Peyer's patch (tissue), 4 donors: ENCODE measurements around the gene THBS3. TPM values are rescaled to one million over a fixed set of nuclear protein-coding genes. Genes with fewer than 3 reads are reported as not detected.
"Not testable (repeated sequence)": the region's sequence is repeated elsewhere in the genome, so short reads cannot be mapped to it uniquely, and the experiment has no call there.

Source experiments
- DNase-seq, 3 donors: peaks; one replicate each; pipeline ENCODE4 v3.0.0-alpha.2; 2017 to 2019
- H3K27ac ChIP-seq, 4 donors: fragments of 200-600 bp; sonication (generic); one replicate each; pipeline ENCODE4 v1.5.1; 2016 to 2019
- H3K27me3 ChIP-seq, 2 donors: fragments of 200-600 bp; sonication (generic); one replicate each; pipeline ENCODE4 v1.5.1; 2019
- H3K36me3 ChIP-seq, 3 donors: fragments of 200-600 bp; sonication (generic); one replicate each; pipeline ENCODE4 v1.5.1; 2016 to 2019
- H3K4me1 ChIP-seq, 4 donors: fragments of 200-600 bp; sonication (generic); one replicate each; pipeline ENCODE4 v1.5.1; 2016 to 2019
- H3K4me3 ChIP-seq, 4 donors: fragments of 200-600 bp; sonication (generic); 1 replicate in 3 of 4; 2 replicates in 1 of 4; pipeline ENCODE4 v1.5.1; 2016 to 2019; ENCODE audit warnings: mild to moderate bottlenecking in 1 of 4
- H3K9me3 ChIP-seq, 4 donors: fragments of 200-600 bp; sonication (generic); one replicate each; pipeline ENCODE4 v1.5.1; 2016 to 2019; ENCODE audit warnings: mild to moderate bottlenecking in 1 of 4
- POLR2A ChIP-seq, 2 donors: fragments of 450-650 bp; IDR thresholded peaks; one replicate each; pipeline ENCODE4 v1.5.1; 2017; ENCODE audit warnings: antibody characterized with exemption in 2 of 2, mild to moderate bottlenecking in 2 of 2, moderate library complexity in 2 of 2
- small RNA-seq, 2 donors: library from RNA; depleted of rRNA; stranded (forward); fragments of <200 nt; gene quantifications; one replicate each; pipeline ENCODE3, GENCODE V24; 2016
- total RNA-seq, 4 donors: library from RNA; depleted of rRNA; stranded (reverse); fragments of >200 nt; gene quantifications; one replicate each; pipeline ENCODE4 v1.1.0, GENCODE V29; 2016
- TF ChIP-seq, protein P1 (sequence below), 6 experiments: fragments of 450-650 bp in 4 of 6; fragments of 200-600 bp in 2 of 6; sonication (generic) in 1 of 6; IDR thresholded peaks; one replicate each; pipeline ENCODE4 v1.5.1; 2017 to 2019; ENCODE audit warnings: antibody characterized with exemption in 6 of 6, mild to moderate bottlenecking in 3 of 6, moderate library complexity in 1 of 6

Gene THBS3
- total RNA-seq, 4 donors from 2014 or later, result 15.9 to 58.6 (median 46.5) TPM

GRCh38 chr1:155158991-155159390, 48.7 kb downstream of the THBS3 start:
- TF ChIP-seq, protein P1, sequence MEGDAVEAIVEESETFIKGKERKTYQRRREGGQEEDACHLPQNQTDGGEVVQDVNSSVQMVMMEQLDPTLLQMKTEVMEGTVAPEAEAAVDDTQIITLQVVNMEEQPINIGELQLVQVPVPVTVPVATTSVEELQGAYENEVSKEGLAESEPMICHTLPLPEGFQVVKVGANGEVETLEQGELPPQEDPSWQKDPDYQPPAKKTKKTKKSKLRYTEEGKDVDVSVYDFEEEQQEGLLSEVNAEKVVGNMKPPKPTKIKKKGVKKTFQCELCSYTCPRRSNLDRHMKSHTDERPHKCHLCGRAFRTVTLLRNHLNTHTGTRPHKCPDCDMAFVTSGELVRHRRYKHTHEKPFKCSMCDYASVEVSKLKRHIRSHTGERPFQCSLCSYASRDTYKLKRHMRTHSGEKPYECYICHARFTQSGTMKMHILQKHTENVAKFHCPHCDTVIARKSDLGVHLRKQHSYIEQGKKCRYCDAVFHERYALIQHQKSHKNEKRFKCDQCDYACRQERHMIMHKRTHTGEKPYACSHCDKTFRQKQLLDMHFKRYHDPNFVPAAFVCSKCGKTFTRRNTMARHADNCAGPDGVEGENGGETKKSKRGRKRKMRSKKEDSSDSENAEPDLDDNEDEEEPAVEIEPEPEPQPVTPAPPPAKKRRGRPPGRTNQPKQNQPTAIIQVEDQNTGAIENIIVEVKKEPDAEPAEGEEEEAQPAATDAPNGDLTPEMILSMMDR (IDR thresholded peaks at IDR 0.05), result no peak
- no peak for TF ChIP-seq POLR2A (IDR thresholded peaks at IDR 0.05)
- DNase-seq, result no peak
- no peak overlapping the region for H3K4me3 ChIP-seq

GRCh38 chr1:155155996-155156643, 51.6 kb downstream of the THBS3 start:
- not testable (repeated sequence) for H3K4me1 ChIP-seq, H3K36me3 ChIP-seq, H3K27ac ChIP-seq, H3K9me3 ChIP-seq, DNase-seq, H3K27me3 ChIP-seq, H3K4me3 ChIP-seq

More at GRCh38 chr1:155158991-155159390, 48.7 kb downstream of the THBS3 start:
- H3K9me3 ChIP-seq, result no peaks in the 10 kb centered on the region
- H3K4me1 ChIP-seq, result no peaks in the 10 kb centered on the region
- no peaks in the 10 kb centered on the region for H3K36me3 ChIP-seq
- H3K27me3 ChIP-seq, result no peaks in the 10 kb centered on the region
- H3K27ac ChIP-seq, result no peak overlapping the region

Small RNA genes lying within 50 kb of the gene (small RNA-seq; reads per million reads assigned to genes)
- gene HMGN2P18, result 0 reads per million in 2 donors

Other genes with a start within 250 kb of the THBS3 start
- gene PYGO2, start 246.1 kb downstream of the THBS3 start, total RNA-seq, result 10 to 100 TPM; 32.2 to 48.9 (median 34.2) TPM
- 100 to 1,000 TPM in 2 of 4 donors, 10 to 100 TPM in 2; 56.9 to 150 (median 104) TPM for gene SHC1, start 237.2 kb downstream of the THBS3 start, total RNA-seq
- gene CKS1B, start 233.2 kb downstream of the THBS3 start, total RNA-seq, result 10 to 100 TPM; 20.3 to 39.1 (median 26.5) TPM
- 10 to 100 TPM; 29.7 to 50.3 (median 46.3) TPM for gene FLAD1, start 224.6 kb downstream of the THBS3 start, total RNA-seq
- not detected for gene LENEP, start 214.3 kb downstream of the THBS3 start, total RNA-seq
- 100 to 1,000 TPM in 3 of 4 donors, 10 to 100 TPM in 1; 35.5 to 412 (median 346) TPM for gene ZBTB7B, start 205.1 kb downstream of the THBS3 start, total RNA-seq
- gene DCST2, start 174.1 kb downstream of the THBS3 start, total RNA-seq, result 10 to 100 TPM in 1 of 4 donors, 1 to 10 TPM in 3; 1.7 to 12.5 (median 5.3) TPM
- gene DCST1, start 174.1 kb downstream of the THBS3 start, total RNA-seq, result 1 to 10 TPM in 1 of 4 donors, under 1 TPM in 1, not detected in 2; 0.88 to 2.7 TPM
- gene ADAM15, start 156.6 kb downstream of the THBS3 start, total RNA-seq, result 100 to 1,000 TPM; 111 to 191 (median 126) TPM
- gene EFNA4, start 144.2 kb downstream of the THBS3 start, total RNA-seq, result 10 to 100 TPM in 3 of 4 donors, 1 to 10 TPM in 1; 2.5 to 39.6 (median 18.2) TPM
- gene EFNA3, start 129.1 kb downstream of the THBS3 start, total RNA-seq, result 1 to 10 TPM; 2.3 to 8.7 (median 5.3) TPM
- gene EFNA1, start 80.0 kb downstream of the THBS3 start, total RNA-seq, result 100 to 1,000 TPM in 3 of 4 donors, 10 to 100 TPM in 1; 13.2 to 166 (median 145) TPM
- 10 to 100 TPM; 42.5 to 83.3 (median 46.7) TPM for gene SLC50A1, start 72.0 kb downstream of the THBS3 start, total RNA-seq
- 10 to 100 TPM; 33.5 to 89.2 (median 65.0) TPM for gene DPM3, start 67.4 kb downstream of the THBS3 start, total RNA-seq
- 100 to 1,000 TPM; 111 to 137 (median 117) TPM for gene KRTCAP2, start 34.6 kb downstream of the THBS3 start, total RNA-seq
- not detected for gene TRIM46, start 34.0 kb downstream of the THBS3 start, total RNA-seq
- gene MTX1, start 798 bp upstream of the THBS3 start, total RNA-seq, result 10 to 100 TPM; 33.2 to 45.2 (median 36.5) TPM
- 10 to 100 TPM in 3 of 4 donors, 1 to 10 TPM in 1; 5.8 to 20.7 (median 15.4) TPM for gene ENTREP3, start 47.6 kb upstream of the THBS3 start, total RNA-seq
- 10 to 100 TPM; 34.7 to 63.7 (median 49.2) TPM for gene SCAMP3, start 54.5 kb upstream of the THBS3 start, total RNA-seq
- 100 to 1,000 TPM in 2 of 4 donors, 10 to 100 TPM in 2; 44.7 to 125 (median 98.5) TPM for gene CLK2, start 65.6 kb upstream of the THBS3 start, total RNA-seq
- gene HCN3, start 69.6 kb upstream of the THBS3 start, total RNA-seq, result 10 to 100 TPM in 3 of 4 donors, 1 to 10 TPM in 1; 7.4 to 25.5 (median 19.5) TPM
- gene PKLR, start 93.5 kb upstream of the THBS3 start, total RNA-seq, result 10 to 100 TPM in 3 of 4 donors, not detected in 1; 35.7 to 50.5 (median 36.2) TPM
- gene FDPS, start 101.0 kb upstream of the THBS3 start, total RNA-seq, result 100 to 1,000 TPM; 158 to 220 (median 175) TPM
- gene RUSC1, start 113.0 kb upstream of the THBS3 start, total RNA-seq, result 10 to 100 TPM; 40.4 to 72.4 (median 71.8) TPM